Activated CD4-positive, alpha-beta T cell treated with anti-CD3 and anti-CD28 coated beads, Interleukin-2, Interleukin-6, amounts not matched to agents 100 ng/mL and 50 ng/mL, durations not matched to agents 16 hours and 8 hours (primary cell): ENCODE results near the gene BRAF.
"Not testable (repeated sequence)": the region's sequence is repeated elsewhere in the genome, so short reads cannot be mapped to it uniquely, and the experiment has no call there.

Experiments used
- DNase-seq: peaks from one replicate; pipeline ENCODE4 v3.0.0-alpha.2; 2020

BRAF gene

DNA sequence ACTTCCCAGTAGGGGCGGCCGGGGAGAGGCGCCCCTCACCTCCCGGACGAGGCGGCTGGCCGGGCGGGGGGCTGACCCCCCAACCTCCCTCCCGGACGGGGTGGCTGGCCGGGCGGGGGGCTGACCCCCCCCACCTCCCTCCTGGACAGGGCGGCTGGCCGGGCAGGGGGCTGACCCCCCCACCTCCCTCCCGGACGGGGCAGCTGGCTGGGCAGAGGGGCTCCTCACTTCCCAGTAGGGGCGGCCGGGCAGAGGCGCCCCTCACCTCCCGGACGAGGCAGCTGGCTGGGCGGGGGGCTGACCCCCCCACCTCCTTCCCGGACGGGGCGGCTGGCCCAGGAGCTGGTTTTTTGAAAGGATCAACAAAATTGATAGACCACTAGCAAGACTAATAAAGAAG is 161.6 kb downstream of the BRAF start:
- not testable (repeated sequence) for DNase-seq

DNA sequence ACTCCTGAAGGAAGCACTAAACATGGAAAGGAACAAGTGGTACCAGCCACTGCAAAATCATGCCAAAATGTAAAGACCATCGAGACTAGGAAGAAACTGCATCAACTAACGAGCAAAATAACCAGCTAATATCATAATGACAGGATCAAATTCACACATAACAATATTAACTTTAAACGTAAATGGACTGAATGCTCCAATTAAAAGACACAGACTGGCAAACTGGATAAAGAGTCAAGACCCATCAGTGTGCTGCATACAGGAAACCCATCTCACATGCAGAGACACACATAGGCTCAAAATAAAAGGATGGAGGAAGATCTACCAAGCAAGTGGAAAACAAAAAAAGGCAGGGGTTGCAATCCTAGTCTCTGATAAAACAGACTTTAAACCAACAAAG is 163.4 kb downstream of the BRAF start:
- not testable (repeated sequence) for DNase-seq

DNA sequence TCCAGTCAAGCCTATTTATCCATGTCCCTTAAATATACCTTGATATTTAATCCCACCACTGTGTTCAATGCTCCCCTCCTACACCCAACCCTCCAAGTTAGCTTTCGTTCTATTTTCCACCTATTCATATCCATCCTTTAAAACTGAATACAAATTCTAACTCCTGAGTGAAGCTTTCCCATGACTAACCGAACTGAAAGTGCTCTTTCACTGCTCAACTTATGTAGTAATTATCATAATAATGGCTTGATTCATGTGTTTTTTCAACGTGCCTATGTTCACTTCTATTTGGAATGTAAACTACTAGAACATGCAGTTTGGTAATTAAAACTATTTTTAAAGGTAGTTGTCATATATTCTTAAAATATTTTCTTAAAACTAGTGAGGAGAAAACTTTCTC is 170.2 kb downstream of the BRAF start:
- DNase-seq, result no peak

DNA sequence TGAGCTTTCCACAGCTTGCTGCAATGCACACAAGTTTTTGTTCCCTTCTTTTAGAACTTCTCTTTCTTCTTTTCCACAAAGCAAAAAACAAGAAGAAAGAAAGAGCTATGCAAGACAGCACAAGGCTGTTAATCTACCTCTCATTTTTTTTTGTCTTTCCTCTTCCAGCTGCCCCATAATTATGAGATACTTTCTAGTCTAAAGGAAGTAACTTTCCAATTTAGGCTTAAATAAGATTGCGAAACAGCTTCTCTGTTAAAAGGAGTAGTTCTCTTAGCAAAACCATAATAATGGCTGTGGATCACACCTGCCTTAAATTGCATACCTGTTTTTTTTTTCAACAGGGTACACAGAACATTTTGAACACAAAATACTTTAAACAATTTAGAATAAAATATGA is 172.2 kb downstream of the BRAF start:
- DNase-seq, result no peak

DNA sequence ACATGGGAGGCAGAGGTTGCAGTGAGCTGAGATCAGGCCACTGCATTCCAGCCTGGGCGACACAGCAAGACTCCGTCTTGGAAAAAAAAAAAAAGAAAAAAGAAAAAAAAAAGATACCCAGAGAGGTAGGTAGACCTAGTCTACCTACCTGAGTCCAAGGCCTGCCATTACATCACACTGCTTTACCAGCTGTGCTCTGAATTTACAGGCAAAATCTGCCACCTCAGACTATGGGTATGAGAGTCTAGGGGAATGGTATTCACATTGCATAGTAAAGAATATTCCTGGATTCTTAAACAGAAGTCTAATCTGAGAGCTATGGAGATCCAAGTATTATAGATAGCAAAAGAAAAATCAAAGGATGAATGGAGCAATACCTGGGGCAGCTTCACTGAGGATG is 178.0 kb downstream of the BRAF start:
- DNase-seq, result no peak

DNA sequence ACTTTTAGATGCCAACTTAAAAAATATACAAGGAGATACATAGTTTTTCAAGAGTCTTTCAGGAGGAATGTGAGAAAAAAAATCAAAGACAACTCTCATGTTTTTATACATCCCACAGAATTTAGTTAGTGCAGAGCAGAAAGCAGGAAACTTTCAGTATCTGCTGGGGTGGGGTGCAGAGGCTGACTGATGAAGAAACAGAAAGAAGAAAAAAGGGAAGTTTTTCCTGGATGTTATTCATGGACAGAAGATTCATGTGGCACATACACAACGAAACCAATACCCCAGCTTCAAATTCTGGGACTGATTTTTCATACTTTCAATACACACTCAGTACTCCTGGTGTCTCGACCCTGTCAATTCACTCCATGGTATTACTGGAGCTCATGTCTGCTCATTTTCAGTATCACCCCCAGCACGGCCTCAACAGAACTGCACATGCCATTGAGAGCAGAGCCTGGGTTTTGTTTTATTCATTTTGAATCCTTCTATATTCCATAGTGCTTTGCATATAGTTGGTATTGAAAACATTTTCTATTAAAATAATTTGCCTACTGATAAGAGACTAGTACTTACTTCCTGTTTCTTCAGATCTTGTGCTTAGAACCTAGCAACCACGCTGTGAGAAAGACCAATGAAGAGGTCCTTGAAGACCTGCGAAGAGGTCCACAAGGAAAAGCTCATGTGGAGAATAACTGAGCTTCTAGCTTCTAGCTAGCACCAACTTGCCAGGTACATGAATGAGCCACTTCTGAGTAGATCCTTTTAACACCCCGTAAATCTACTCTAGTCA is 179.3 kb downstream of the BRAF start:
- no peak for DNase-seq

DNA sequence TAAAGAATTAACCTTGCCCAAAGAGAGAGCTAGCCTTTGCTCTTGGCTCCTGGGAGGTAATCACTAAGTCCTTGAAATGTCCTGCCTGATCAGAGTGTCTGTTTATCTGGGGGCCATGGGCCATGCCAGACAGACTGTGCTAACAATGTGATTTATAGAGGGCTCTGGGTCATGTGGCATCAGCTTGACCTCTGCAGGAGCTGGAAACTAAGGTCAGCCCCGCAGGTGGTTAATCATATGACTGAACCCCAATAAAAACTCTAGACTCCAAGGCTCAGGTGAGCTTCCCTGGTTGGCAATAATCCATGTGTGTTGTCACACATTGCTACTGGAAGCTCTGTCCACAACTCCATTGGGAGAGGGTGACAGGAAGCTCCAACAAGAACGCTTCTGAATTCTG is 180.7 kb downstream of the BRAF start:
- no peak for DNase-seq

DNA sequence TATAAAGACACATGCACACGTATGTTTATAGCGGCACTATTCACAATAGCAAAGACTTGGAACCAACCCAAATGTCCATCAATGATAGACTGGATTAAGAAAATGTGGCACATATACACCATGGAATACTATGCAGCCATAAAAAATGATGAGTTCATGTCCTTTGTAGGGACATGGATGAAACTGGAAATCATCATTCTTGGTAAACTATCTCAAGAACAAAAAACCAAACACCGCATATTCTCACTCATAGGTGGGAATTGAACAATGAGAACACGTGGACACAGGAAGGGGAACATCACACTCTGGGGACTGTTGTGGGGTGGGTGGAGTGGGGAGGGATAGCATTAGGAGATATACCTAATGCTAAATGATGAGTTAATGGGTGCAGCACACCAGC is 181.5 kb downstream of the BRAF start:
- DNase-seq, result not testable (repeated sequence)

DNA sequence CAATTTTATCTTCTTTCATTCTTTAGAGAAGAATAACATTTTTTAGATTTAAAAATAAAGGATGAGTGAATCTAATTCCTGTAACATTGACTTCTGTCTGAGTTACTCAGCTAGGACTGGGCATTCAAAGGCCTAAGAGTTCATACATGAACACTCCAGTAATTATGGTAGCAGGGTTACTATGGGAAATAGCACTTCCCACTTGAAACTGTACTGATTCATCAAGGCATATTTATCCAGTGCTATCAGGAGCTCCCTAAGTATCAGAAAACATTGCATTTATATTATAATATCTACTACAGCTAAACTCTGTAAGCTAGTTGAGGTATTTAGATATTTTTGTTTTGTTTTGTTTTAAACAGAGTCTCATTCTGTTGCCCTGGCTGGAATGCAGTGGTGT is 186.4 kb downstream of the BRAF start:
- no peak for DNase-seq

DNA sequence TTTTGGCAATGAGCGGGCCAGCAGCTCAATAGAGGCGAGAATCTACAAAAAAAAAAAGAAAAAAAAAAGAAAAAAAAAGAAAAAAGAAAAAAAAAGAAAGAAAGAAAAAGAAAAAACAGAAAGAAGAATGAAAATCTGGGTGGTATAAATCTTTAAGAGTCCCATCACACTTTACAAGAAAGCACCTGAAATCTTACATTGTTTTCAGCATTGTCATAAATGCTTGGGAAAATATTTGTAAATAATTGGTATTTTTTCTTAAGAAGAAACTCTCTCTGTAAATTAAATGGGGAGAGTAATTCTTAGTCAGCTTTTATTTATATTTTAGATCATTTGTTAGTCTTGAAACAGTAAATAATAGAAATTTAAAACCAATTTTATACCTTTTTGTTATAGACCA is 190.0 kb downstream of the BRAF start:
- DNase-seq, result no peak

DNA sequence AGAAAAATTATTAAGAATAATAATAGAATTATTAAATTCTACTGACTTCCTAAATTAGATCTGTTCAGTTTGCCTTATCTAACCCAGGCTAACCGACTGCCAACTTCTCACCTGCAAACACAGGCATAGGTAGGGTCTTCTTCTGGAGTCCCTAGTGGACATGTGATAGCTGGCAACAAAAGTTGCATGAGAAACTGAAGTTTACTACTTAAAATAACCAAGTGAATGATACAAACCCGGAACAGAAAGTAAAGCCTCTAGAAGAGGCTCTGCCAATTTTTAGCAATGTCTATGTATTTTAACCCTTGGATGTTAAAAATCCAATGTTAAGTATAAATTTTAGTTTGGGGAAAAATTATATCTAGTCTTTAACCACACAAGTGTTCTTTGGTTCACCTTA is 190.6 kb downstream of the BRAF start:
- DNase-seq, result no peak

DNA sequence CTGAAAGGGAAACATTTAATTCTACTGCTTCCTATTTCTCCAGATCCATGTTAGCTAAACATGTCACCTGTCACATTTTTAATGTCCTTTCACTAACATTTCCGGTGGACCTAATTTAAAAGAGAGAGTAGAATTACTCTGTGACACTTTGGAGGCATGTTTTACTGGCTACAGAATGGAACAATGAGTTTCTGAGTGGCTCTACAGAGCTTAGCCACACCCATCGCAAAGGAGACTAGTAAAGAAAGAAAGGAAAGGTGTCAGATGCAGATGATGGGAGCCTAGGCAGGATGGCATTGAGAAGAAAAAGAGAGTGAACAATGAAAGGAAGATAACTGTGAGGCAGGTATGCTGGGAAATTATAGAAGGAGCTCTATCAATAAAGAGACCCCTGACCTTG is 192.3 kb downstream of the BRAF start:
- no peak for DNase-seq

DNA sequence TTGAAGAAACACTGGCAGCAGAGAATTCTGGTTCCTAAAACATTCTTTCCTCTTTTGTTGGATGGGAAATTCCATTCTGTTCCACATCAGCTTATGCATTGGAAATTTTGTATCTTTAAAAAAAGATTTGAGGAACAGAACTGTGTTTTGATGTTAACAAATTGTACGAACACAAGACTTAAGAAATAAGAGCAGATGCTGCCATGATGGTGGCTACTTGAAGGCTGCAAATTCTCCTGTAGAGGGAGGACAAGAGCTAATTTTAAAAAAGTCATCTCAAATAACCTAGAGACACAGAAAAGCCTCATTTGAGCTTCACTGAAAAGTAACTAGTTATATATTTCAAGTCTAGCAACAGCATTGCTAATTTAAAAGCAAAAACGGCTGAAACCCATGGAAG is 198.4 kb downstream of the BRAF start:
- no peak for DNase-seq

DNA sequence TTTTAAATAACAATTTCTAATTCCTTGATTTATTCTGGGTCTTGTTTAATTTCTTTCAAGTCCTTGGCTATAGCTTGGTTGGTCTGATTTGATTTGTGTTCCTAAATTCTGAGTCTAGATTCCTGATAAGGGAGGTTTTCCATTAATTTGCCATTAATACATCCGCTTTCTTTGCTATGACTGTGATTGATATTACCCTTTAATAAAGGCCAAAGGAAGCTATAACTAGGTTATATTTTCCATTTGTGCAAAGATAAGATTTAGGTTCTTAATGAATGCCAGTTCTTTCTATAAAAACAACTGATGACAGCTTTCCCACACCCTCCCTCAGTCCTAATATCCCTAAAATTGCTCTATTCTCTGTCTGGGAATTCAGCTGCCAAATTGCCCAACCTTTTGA is 200.0 kb downstream of the BRAF start:
- DNase-seq, result no peak

DNA sequence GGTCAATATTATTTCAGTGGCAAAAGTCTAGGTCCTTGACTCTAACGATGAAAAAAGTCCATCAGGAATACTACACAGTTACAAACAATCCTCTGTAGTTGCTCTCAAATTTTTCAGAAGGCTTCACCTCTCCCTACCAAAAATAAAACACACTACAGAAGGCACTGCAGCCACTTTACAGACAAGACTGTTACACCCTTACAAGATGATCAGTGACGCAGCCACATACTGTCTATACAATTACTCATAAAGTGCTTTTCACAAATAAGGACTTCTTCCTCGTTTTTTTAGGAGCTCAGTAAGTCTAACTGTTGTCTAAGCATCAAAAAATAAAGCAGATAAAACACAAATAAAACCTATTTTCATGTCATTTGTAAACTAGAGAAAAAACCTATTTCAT is 201.2 kb downstream of the BRAF start:
- no peak for DNase-seq

DNA sequence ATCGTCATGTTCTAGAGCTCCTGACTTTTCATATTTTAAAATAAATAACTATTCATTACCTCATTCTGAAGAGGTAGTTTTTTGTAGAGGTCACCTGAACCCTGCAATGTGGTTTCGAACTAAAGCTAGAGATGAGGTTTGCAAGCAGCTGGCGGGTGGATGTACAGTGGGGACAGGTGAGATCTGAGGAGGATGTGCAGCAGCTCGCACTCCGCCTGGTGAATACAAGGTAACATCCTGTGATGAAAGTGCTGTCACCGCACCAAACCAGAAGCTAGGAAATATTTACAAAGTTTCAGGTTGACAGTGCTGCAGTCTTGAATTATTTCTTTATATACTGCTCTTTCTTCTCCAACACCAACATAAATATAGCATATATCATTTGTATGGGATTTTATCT is 201.7 kb downstream of the BRAF start:
- peak; percentile 49 for DNase-seq

DNA sequence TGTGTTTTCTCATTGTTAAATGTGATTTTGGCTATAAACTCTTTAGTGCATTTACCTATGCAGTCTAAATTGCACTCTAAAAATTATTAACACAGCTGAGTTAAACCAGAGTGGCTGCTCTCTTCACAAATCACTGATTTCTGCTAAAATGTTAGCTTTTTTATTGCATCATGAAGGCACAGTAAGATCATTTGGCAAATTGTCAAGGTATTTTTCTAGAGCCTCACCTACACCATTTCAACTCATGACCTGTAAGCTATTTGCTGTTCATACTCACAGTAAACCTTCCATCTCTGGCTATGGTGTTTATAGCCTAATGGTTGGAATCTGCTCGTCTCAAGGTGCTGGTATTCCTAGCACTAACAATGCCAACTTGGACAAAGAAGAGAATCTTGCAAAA is 202.5 kb downstream of the BRAF start:
- no peak for DNase-seq

DNA sequence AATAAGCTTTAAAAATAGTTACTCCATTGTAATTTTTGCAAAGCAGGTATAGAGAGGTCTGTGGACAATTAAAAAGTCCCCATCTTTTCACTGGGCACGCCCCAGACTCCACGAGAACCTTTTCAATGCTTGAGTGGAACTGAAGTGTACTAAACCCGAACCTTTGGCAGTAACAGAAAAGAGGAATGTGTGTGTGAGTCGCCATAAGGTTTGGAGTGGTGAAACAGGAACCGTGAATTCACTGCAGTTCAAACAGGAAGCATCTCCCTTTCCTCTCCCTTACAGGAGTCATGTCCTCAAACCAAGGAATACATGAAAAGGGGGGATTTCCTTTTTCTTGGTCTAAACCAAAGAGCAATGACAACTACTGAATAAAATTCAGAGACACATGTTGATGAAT is 205.0 kb downstream of the BRAF start:
- no peak for DNase-seq

DNA sequence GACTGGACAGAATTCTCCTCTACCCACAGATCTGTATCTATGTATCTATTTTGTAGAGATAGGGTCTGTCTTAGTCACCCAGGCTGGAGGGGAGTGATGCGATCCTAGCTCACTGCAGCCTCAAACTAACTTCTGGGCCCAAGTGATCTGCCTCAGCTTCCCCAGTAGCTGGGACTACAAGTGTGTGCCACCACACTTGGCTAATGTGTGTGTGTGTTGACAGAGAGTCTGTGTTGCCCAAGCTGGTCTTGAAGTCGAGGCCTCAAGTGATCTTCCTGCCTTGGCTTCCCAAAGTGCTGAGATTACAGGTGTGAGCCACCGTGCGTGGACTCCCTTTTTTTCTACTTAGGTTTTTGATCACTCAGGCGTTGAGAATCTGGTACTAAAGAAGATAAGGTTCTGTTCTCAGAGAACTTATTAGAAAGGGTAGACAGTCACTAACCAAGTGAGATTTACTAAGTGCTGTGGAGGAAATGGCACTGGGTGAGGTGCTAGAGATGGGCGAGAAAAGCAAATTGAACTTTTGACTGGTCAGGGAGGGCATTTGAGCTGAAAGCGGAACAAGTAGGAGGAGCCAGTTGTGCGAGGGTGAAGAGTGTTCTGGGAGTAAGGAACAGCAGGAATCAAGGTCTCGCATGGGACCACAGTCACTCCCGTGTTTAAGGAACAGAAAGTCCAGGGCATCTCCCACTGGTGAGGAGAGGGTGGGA is 210.2 kb downstream of the BRAF start:
- no peak for DNase-seq

DNA sequence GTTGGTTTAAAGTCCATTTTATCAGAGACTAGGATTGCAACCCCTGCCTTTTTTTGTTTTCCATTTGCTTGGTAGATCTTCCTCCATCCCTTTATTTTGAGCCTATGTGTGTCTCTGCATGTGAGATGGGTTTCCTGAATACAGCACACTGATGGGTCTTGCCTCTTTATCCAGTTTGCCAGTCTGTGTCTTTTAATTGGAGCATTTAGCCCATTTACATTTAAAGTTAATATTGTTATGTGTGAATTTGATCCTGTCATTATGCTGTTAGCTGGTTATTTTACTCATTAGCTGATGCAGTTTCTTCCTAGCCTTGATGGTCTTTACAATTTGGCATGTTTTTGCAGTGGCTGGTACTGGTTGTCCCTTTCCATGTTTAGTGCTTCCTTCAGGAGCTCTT is 212.3 kb downstream of the BRAF start:
- not testable (repeated sequence) for DNase-seq

DNA sequence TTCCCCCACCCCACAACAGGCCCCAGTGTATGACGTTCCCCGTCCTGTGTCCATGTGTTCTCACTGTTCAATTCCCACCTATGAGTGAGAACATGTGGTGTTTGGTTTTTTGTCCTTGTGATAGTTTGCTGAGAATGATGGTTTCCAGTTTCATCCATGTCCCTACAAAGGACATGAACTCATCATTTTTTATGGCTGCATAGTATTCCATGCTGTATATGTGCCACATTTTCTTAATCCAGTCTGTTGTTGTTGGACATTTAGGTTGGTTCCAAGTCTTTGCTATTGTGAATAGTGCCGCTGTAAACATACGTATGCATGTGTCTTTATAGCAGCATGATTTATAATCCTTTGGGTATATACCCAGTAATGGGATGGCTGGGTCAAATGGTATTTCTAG is 216.0 kb downstream of the BRAF start:
- not testable (repeated sequence) for DNase-seq

DNA sequence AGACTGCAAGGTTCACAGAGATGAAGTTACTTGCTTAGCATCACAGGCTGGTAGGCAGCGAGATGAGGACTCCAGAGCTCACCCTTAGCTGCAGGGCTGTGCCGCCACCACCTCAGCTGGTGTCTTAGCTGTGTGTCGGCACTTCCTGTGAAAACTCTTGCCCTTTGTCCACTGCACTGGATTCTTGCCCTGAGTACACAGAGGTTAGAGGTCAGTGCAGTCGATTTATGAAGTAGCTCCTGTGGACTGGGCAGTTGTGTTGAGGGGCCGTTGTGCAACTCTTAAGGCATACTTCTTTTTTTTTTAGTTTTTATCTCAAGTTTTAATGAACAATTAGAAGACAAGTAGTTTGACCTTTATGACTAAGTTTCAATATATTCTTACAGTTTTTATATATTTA is 217.6 kb downstream of the BRAF start:
- DNase-seq, result no peak

DNA sequence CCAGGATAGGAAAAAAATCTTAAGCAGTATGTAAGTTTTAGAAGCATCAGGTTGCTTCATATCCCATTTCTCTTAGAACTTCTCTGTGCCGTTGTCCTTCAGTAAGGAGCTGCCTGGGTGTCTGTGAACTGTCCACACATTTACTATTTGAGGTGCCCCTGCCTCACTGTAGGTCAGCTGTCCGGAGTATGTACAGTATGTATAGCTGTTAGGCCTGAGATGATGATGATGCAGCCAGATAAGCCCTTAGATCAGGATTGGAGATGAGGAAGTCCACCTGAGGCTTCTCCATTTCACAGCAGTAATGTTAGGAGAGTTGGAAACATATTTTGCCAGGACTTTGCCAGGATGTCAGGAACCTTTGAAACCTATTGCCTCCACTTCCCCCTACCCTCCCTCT is 220.5 kb downstream of the BRAF start:
- DNase-seq, result no peak

DNA sequence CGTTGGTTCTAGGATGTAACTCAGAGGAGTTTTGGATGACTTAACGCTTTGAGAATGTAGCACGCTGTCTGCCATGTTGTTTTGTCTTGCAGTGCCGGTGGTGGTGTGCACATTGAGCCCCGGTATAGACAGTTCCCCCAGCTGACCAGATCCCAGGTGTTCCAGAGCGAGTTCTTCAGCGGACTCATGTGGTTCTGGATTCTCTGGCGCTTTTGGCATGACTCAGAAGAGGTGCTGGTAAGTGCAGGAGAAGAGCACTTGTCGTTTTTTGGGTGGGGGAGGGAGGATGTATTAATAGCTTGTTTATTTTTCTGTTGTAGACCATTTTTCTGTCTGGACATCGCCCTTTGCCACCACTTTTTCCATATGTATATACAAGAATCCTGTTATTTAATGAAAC is 222.0 kb downstream of the BRAF start:
- DNase-seq, result no peak

DNA sequence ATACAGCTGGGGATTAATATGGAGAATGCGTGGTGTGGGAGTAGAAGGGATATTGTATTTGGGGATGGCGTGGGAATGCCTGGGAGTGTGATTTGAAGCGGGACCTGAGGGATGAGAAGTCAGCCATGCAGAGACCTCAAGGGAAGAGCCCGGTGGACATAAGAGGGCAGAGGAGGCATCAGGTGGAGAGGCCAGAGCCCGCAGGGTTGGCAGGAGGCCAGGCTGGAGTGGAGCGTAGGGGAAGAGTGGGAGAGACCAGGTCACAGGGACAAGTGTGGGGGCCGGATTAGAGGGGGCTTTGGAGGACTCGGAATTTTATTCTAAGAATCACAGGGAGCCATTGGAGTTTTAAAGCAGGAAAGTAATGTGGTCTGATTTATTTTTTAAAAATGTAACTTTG is 226.3 kb downstream of the BRAF start:
- no peak for DNase-seq
